ENCODE results near the gene MYT1.

- TF ChIP-seq, protein P1, sequence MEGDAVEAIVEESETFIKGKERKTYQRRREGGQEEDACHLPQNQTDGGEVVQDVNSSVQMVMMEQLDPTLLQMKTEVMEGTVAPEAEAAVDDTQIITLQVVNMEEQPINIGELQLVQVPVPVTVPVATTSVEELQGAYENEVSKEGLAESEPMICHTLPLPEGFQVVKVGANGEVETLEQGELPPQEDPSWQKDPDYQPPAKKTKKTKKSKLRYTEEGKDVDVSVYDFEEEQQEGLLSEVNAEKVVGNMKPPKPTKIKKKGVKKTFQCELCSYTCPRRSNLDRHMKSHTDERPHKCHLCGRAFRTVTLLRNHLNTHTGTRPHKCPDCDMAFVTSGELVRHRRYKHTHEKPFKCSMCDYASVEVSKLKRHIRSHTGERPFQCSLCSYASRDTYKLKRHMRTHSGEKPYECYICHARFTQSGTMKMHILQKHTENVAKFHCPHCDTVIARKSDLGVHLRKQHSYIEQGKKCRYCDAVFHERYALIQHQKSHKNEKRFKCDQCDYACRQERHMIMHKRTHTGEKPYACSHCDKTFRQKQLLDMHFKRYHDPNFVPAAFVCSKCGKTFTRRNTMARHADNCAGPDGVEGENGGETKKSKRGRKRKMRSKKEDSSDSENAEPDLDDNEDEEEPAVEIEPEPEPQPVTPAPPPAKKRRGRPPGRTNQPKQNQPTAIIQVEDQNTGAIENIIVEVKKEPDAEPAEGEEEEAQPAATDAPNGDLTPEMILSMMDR (conservative IDR thresholded peaks at IDR 0.05 in 1 of 2, IDR thresholded peaks at IDR 0.05 in 1 of 2; ENCODE audit: extremely low read depth in 1 of 2, insufficient read depth in 1 of 2, low read depth in 1 of 2, low read length in 2 of 2): no peak
- TF ChIP-seq EZH2 (IDR thresholded peaks at IDR 0.05; ENCODE audit: borderline replicate concordance, low read length): no peak
Measured at GRCh38 chr20:64146936-64147477, 17.2 kb upstream of the MYT1 start.
